ENCODE measurements around the gene PTPN3. TPM values are rescaled to one million over a fixed set of nuclear protein-coding genes. Genes with fewer than 3 reads are reported as not detected.

Gene PTPN3
- total RNA-seq, 1 experiment from 2014 or later: 25.0 TPM

DNA sequence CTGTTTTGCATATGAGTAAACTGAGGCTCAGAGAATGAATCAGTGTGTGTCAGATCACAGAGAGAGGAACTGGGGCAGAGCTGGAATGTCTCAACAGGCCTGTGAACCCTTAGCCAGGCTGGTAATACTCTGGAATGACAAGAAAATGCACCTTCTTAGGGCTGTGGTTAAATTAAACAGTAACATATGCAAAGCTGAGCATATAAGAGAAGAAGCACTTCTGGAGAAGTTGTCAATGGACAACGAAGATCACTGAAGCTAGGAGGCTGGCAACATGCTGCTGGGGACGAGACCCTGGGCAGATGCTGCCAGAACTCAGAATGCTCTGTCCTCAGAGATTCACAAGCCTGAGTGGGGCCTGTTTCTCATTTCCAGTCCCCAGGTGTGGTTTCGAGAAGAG, 112.6 kb downstream of the PTPN3 start:
- Mint-ChIP-seq H3K27me3 (ENCODE audit: unreplicated experiment) (no peaks in the 10 kb centered on the region), H3K4me3 (ENCODE audit: low read depth, unreplicated experiment) (no peak overlapping the region), H3K27ac (ENCODE audit: unreplicated experiment) (no peak overlapping the region), H3K9me3 (ENCODE audit: low read depth, unreplicated experiment) (no peaks in the 10 kb centered on the region), H3K36me3 (ENCODE audit: insufficient read depth, unreplicated experiment) (peaks cover 51% of the 10 kb centered on the region), H3K4me1 (ENCODE audit: low read depth, unreplicated experiment) (no peaks in the 10 kb centered on the region)
- BruUV-seq (replicated peaks): no TSS peak
- TF ChIP-seq, protein P1, sequence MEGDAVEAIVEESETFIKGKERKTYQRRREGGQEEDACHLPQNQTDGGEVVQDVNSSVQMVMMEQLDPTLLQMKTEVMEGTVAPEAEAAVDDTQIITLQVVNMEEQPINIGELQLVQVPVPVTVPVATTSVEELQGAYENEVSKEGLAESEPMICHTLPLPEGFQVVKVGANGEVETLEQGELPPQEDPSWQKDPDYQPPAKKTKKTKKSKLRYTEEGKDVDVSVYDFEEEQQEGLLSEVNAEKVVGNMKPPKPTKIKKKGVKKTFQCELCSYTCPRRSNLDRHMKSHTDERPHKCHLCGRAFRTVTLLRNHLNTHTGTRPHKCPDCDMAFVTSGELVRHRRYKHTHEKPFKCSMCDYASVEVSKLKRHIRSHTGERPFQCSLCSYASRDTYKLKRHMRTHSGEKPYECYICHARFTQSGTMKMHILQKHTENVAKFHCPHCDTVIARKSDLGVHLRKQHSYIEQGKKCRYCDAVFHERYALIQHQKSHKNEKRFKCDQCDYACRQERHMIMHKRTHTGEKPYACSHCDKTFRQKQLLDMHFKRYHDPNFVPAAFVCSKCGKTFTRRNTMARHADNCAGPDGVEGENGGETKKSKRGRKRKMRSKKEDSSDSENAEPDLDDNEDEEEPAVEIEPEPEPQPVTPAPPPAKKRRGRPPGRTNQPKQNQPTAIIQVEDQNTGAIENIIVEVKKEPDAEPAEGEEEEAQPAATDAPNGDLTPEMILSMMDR (IDR thresholded peaks at IDR 0.05; ENCODE audit: unreplicated experiment): no peak
- CTCF ChIA-PET: no interaction called here
- intact Hi-C loops (cut with micrococcal nuclease; ENCODE audit: unreplicated experiment): no loop called here
- no peak for DNase-seq

DNA sequence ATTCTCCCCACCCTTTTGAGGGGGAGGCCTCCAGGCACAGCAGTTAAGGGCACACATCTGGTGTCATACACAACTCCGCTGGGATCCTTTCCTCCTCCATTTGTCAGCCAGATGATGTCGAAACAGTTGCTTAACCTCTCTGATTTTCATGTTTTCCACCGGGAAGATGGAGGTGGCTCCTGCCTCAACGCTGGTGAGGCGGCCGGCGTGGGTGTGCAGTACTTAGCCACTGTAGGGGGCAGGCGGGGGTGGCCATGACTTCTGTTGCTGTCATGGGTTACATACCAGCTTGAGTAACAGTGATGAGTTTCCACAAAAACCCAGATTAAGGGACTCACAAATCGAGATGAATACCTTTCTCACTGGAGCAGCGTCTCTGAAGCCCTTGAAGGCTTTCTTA, 114.2 kb downstream of the PTPN3 start:
- Mint-ChIP-seq H3K27ac (ENCODE audit: unreplicated experiment) (no peak overlapping the region), H3K4me3 (ENCODE audit: low read depth, unreplicated experiment) (no peak overlapping the region), H3K4me1 (ENCODE audit: low read depth, unreplicated experiment) (no peaks in the 10 kb centered on the region), H3K9me3 (ENCODE audit: low read depth, unreplicated experiment) (no peaks in the 10 kb centered on the region), H3K36me3 (ENCODE audit: insufficient read depth, unreplicated experiment) (peaks cover 51% of the 10 kb centered on the region), H3K27me3 (ENCODE audit: unreplicated experiment) (no peaks in the 10 kb centered on the region)
- TF ChIP-seq, protein P1 (IDR thresholded peaks at IDR 0.05; ENCODE audit: unreplicated experiment): no peak
- BruUV-seq (replicated peaks): no TSS peak
- intact Hi-C loops (cut with micrococcal nuclease; ENCODE audit: unreplicated experiment): no loop called here
- no peak for DNase-seq
- CTCF ChIA-PET: no interaction called here

DNA sequence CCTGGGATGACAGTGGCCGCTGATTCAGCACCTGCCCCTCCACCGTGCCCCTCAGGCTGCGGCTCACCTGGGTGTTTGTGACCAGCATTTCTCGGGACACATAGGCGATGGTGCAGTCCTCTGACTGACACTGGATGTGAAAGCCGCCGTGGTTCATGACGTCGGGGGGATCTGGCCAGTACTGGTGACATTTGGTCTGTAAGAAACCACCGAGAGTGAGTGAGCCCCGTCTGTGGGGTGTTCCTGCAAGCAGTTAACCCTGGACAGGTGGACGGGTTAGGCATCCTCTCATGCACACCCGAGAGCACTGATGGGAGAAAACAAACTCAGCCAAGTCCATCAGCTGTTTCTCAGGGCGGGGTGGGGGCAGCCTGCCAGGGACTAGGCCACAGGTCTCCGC, 114.8 kb downstream of the PTPN3 start:
- CTCF ChIA-PET: no interaction called here
- no peaks in the 10 kb centered on the region for H3K9me3 Mint-ChIP-seq (ENCODE audit: low read depth, unreplicated experiment)
- no TSS peak for BruUV-seq (replicated peaks)
- H3K27ac Mint-ChIP-seq (ENCODE audit: unreplicated experiment): no peak overlapping the region
- H3K36me3 Mint-ChIP-seq (ENCODE audit: insufficient read depth, unreplicated experiment): peaks cover 46% of the 10 kb centered on the region
- no peaks in the 10 kb centered on the region for H3K27me3 Mint-ChIP-seq (ENCODE audit: unreplicated experiment)
- intact Hi-C loops (cut with micrococcal nuclease; ENCODE audit: unreplicated experiment): no loop called here
- no peaks in the 10 kb centered on the region for H3K4me1 Mint-ChIP-seq (ENCODE audit: low read depth, unreplicated experiment)
- no peak overlapping the region for H3K4me3 Mint-ChIP-seq (ENCODE audit: low read depth, unreplicated experiment)
- TF ChIP-seq, protein P1 (IDR thresholded peaks at IDR 0.05; ENCODE audit: unreplicated experiment): no peak
- DNase-seq: no peak

DNA sequence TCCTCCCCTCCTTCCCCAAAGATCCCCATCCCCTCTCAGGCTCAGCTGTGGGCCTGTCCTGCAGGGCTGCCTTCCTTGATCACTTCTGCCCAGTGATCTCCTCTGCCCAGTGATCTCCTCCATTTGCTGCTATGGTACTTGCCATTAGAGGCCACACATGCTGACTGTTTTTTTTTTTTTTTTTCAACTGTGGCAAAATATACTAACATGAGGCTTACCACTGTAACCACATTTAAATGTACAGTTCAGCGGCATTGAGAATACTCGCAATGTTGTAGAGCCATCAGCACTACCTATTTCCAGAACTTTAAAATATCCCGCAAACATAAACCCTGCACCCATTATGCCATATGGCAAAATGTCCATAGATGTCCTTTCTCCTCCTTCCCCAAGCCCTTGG, 115.5 kb downstream of the PTPN3 start:
- no peak for DNase-seq
- Mint-ChIP-seq H3K4me1 (ENCODE audit: low read depth, unreplicated experiment) (no peaks in the 10 kb centered on the region), H3K36me3 (ENCODE audit: insufficient read depth, unreplicated experiment) (peaks cover 38% of the 10 kb centered on the region), H3K4me3 (ENCODE audit: low read depth, unreplicated experiment) (no peak overlapping the region), H3K27me3 (ENCODE audit: unreplicated experiment) (no peaks in the 10 kb centered on the region), H3K9me3 (ENCODE audit: low read depth, unreplicated experiment) (no peaks in the 10 kb centered on the region), H3K27ac (ENCODE audit: unreplicated experiment) (no peak overlapping the region)
- CTCF ChIA-PET: no interaction called here
- intact Hi-C loops (cut with micrococcal nuclease; ENCODE audit: unreplicated experiment): no loop called here
- TF ChIP-seq, protein P1 (IDR thresholded peaks at IDR 0.05; ENCODE audit: unreplicated experiment): no peak
- BruUV-seq (replicated peaks): no TSS peak

DNA sequence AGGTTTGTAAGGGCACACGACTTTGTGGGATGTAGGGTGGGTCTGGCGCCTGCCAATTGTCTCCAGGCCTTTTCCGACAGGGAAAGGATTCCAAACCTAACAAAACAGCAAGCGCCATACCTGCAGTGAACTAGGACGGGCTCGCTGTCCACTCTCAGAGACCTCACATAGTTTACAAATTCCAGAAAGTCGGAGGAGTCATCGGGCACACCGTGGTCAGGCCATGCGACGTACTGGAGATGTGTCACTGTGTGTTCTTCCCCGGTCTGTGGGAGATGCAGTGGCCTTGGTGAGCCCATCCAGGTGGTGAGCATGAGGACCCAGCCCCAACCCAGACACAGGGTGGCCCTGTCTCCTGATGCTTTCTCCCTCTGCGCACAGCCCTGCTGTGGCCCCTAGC, 115.9 kb downstream of the PTPN3 start:
- Mint-ChIP-seq H3K27me3 (ENCODE audit: unreplicated experiment) (no peaks in the 10 kb centered on the region), H3K36me3 (ENCODE audit: insufficient read depth, unreplicated experiment) (peaks cover 34% of the 10 kb centered on the region), H3K4me3 (ENCODE audit: low read depth, unreplicated experiment) (no peak overlapping the region), H3K4me1 (ENCODE audit: low read depth, unreplicated experiment) (no peaks in the 10 kb centered on the region), H3K9me3 (ENCODE audit: low read depth, unreplicated experiment) (no peaks in the 10 kb centered on the region), H3K27ac (ENCODE audit: unreplicated experiment) (no peak overlapping the region)
- intact Hi-C loops (cut with micrococcal nuclease; ENCODE audit: unreplicated experiment): no loop called here
- no peak for DNase-seq
- CTCF ChIA-PET: no interaction called here
- no TSS peak for BruUV-seq (replicated peaks)
- TF ChIP-seq, protein P1 (IDR thresholded peaks at IDR 0.05; ENCODE audit: unreplicated experiment): no peak
